GM21786 (cell line): ENCODE measurements around the gene DGKZ.
A peak's percentile ranks its signal among the peaks of the same experiment; 100 is the strongest.

Experiments used
- ATAC-seq: cut with Tn5 transposase; IDR thresholded peaks from one replicate; pipeline ENCODE4 v1.9.1; 2021; ENCODE audit not compliant: unreplicated experiment

The DGKZ gene

DNA sequence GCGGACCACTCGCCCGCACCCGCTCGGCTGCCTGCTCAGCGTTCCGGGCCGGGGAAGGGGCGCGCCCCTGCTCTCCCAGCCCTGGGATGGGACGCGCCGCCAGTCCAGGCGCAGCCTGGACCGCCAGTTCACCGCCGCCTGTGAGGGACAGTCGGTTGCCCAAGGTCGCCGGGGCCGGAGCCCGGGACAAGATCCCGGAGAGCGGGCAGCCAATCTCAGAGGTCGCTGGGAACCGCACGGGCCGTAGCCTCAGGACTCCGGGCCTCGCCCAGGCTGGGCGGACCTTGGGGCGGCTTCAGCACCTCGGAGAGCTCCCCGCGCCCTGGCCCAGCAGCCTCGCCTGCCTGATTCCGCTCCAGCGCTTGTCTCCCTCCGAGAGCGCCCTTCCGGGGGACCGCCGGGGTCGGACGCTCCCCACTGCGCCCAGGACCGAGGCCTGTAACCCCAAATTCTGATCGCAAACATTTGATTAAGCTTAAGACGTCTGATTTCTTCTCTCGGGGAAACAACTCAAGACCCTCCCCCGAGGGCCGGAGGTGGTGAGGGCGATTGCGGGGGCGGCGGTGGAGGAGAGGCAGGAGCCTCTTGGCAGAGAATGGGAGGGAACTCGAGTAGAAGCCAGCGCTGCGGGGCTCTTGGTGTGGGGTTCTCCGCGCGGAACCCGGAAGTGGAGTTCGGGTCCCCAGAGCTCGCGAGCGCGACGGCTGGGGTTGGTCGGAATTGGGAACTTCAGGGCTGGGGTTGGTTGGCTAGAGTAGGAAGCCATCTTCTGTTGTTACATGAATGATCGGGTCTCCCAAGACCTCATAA lies 45.4 kb downstream of the DGKZ start:
- ATAC-seq, result peak; percentile 68

DNA sequence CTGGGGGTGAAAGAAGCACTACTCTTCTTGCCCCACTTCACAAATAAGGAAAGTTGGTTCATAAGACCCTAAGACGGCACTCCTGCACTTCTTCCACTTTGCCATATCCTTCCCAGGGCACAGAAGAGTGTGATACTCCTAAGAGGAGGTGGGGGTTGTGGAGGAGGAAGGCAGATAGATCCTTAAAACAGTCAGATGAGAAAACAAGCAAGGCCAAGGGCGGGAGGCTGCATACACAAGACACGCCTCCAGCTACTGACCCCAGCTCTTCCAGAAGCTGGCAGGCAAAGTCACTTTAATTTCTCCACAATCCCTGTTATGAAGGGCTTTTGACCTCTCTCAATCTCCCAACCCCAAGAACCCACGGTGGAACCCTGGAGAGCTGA lies 46.0 kb downstream of the DGKZ start:
- no peak for ATAC-seq

DNA sequence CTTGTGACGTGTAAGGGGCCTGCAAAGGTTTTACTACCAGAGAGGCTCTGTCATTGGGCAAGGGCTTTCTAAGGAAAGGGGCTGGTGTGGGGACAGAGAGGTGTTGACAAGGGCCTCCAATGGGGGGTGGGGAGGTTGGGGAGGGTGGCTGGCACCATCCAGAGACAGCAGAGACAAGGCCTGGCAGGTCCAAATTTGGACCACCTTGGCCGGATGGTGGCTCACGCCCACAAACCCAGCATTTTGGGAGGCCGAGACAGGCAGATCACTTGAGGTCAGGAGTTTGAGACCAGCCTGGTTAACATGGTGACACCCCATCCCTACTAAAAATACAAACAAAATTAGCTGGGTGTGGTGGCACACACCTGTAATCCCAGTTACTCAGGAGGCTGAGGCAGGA lies 46.5 kb downstream of the DGKZ start:
- no peak for ATAC-seq

GRCh38 chr11:46397526-46397925 lies 50.3 kb downstream of the DGKZ start:
- no peak for ATAC-seq

GRCh38 chr11:46402957-46403902 lies 56.0 kb downstream of the DGKZ start:
- no peak for ATAC-seq

GRCh38 chr11:46404476-46405017 lies 57.3 kb downstream of the DGKZ start:
- no peak for ATAC-seq

GRCh38 chr11:46407635-46408034 lies 60.4 kb downstream of the DGKZ start:
- no peak for ATAC-seq

GRCh38 chr11:46408407-46408986 lies 61.2 kb downstream of the DGKZ start:
- no peak for ATAC-seq

GRCh38 chr11:46410021-46410420 lies 62.8 kb downstream of the DGKZ start:
- no peak for ATAC-seq

GRCh38 chr11:46413760-46414465 lies 66.7 kb downstream of the DGKZ start:
- no peak for ATAC-seq

- no peak for ATAC-seq
These were observed 67.2 kb downstream of the DGKZ start for GRCh38 chr11:46414466-46414796.

GRCh38 chr11:46414879-46415278 lies 67.6 kb downstream of the DGKZ start:
- ATAC-seq, result no peak

- ATAC-seq, result no peak
These were observed 70.4 kb downstream of the DGKZ start for GRCh38 chr11:46417711-46418110.

GRCh38 chr11:46418751-46419150 lies 71.5 kb downstream of the DGKZ start:
- no peak for ATAC-seq

- ATAC-seq, result no peak
These were observed 73.2 kb downstream of the DGKZ start for GRCh38 chr11:46420513-46420912.

GRCh38 chr11:46421257-46421880 lies 74.1 kb downstream of the DGKZ start:
- ATAC-seq, result no peak

- ATAC-seq, result no peak
These were observed 75.3 kb downstream of the DGKZ start for GRCh38 chr11:46422588-46422987.

DNA sequence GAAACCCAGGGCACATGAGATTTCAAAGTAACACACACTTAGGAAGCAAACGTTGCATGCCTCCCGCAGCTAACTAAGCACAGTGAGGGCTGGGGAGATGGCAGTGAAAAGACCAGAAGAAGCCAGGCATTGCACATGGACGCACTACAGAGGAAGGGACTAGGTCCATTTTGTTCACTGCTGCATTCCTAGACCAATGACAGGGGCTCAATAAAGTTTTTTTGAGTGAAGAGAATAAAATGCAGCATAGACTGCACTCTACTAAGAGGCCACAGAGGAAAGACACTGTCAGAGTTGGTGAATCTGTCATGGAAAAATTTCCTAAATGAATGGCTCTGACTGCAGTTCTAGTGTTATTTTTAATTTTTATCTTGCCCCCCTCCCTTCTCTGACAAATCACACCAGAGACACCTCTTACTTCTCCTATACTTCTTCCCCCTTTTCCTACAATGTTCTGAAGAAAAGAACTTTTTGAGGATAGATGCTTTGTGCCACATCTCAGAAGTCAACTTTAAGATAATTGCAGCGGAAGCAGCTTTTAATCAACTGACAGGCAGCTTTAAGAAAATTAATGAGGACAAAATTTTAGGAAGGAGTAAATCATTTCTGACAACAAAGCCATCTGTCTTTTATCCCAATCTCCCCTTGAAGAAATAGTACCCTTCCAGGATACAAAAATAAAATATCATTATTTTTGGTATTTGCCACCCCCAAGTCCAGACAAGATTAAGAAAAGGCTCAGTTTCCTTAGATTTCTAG lies 79.1 kb downstream of the DGKZ start:
- ATAC-seq, result no peak

GRCh38 chr11:46427364-46427763 lies 80.1 kb downstream of the DGKZ start:
- ATAC-seq, result no peak

- no peak for ATAC-seq
These were observed 82.5 kb downstream of the DGKZ start for GRCh38 chr11:46429717-46430116.
